AG09309 (cell line): ENCODE results near the gene DNAH5.

Experiments
- DNase-seq: peaks from one replicate; pipeline ENCODE4 v3.0.0-alpha.2; 2010; ENCODE audit warnings: low read depth
- H3K4me3 ChIP-seq: 2 replicates; pipeline ENCODE4 v1.5.1; 2011; ENCODE audit warnings: mild to moderate bottlenecking, low read depth, low read length, moderate library complexity; ENCODE audit not compliant: control insufficient read depth
- TF ChIP-seq, protein P1 (sequence below): IDR thresholded peaks from 2 replicates; pipeline ENCODE4 v1.5.1; 2011; ENCODE audit warnings: mild to moderate bottlenecking, low read depth, low read length, inconsistent platforms; ENCODE audit not compliant: insufficient read depth, control insufficient read depth; ENCODE audit errors: missing control alignments

Gene DNAH5

DNA sequence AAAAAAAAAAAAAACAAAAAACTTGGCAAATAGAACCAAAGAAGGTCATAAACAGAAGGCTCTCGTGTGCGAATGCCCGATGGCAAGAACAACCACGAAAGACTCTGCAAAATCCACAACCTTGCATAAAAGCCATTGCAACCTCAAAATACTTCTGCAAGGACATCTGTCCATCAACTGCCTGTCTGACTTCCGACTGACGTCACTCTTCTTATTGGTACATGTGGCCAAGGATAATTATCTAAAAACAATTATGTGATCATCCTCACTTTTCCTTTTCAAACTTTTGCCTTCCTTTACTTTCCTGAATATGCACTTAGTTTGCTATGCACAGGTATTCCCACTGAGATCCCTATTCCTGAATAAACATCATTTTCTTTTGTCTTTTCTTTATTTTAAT is 29.2 kb upstream of the DNAH5 start:
- no peak overlapping the region for H3K4me3 ChIP-seq
- no peak for DNase-seq
- TF ChIP-seq, protein P1, sequence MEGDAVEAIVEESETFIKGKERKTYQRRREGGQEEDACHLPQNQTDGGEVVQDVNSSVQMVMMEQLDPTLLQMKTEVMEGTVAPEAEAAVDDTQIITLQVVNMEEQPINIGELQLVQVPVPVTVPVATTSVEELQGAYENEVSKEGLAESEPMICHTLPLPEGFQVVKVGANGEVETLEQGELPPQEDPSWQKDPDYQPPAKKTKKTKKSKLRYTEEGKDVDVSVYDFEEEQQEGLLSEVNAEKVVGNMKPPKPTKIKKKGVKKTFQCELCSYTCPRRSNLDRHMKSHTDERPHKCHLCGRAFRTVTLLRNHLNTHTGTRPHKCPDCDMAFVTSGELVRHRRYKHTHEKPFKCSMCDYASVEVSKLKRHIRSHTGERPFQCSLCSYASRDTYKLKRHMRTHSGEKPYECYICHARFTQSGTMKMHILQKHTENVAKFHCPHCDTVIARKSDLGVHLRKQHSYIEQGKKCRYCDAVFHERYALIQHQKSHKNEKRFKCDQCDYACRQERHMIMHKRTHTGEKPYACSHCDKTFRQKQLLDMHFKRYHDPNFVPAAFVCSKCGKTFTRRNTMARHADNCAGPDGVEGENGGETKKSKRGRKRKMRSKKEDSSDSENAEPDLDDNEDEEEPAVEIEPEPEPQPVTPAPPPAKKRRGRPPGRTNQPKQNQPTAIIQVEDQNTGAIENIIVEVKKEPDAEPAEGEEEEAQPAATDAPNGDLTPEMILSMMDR = no peak

DNA sequence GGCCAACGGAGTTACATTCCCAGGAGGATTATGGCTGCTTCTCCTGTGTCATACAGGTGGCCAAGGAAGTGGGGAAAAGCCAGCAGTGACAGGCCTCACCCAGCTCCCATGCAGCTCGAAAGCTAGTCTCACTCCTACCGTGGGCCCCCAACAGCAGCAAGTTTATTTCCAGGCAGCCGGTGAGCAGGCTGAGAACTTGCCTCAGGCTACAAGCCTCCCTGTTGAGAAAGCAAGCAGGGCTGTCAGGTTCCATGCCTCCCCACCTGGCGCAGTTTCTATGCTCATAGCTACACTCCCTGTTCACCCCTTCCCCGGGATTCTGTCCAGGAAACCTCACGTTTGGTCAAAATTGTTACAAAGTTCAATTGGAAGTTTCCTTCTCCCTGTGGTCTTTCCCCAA is 27.5 kb upstream of the DNAH5 start:
- TF ChIP-seq, protein P1 = no peak
- DNase-seq = no peak
- H3K4me3 ChIP-seq = no peak overlapping the region

DNA sequence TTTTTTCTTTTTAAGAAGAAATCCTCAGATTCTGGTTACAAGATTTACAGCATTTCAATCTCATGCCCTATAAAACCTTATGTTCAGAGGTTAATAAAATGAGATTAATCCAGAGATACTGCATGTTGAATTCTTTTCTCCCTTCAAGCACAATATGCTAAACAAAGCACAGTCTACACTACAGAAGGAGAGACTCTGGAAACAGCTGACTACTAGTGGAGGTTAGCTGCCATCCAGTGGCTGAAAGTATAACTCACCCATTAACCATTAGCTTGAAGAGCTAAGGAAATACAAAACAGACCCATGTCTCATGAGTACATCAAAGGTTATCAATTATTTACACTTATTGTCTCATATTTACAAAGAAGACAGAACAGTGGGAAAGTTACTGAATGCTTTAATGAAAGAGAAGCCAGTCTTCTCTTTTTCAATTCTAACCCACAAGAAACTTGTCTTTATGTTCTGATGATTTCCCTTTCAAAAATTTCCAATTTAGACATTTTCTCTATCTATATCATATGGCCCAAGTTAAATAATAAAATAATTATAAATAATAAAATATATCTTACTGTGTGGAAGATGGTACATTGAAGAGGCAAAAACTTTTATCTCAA is 12.7 kb upstream of the DNAH5 start:
- no peak overlapping the region for H3K4me3 ChIP-seq
- DNase-seq = peak; percentile 10
- TF ChIP-seq, protein P1 = peak; percentile 71

DNA sequence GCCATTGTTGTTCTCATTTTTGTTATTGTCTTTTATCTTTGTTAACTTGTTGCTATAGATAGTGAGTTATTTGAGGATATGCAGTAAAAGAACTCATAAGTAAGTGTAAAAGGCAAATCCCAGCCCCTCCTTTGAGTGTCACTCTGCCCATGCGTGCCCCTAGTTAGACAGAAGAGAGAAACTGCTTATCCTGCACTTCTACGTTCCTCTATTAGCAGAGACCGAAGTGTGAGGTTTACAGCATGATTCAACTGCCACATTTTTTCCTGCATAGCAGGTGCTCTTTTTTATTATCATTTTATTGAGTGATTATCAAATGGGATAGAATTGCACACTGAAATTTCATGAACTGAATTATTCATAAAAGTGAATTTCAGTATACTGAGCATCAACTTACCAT is 12.0 kb upstream of the DNAH5 start:
- TF ChIP-seq, protein P1 = no peak
- H3K4me3 ChIP-seq = no peak overlapping the region
- DNase-seq = no peak

DNA sequence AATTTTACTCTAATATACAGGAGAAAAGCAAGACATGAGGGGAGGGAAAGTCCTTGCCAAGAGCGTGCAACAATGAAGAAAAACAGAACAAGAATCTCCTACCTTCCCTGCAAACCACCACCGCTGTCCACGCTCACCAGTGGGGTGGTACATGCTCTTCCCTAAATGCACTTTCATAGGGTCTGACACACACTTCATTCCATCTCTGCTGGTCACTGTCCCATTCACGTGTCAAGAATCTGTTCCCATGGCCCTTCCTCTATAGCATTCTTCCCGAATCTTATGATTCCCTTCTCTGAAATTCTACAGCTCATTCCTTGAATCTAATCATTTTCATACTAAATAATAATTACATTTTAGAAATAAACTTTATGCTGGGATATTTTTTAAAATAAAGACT is 11.4 kb upstream of the DNAH5 start:
- TF ChIP-seq, protein P1 = no peak
- H3K4me3 ChIP-seq = no peak overlapping the region
- no peak for DNase-seq

DNA sequence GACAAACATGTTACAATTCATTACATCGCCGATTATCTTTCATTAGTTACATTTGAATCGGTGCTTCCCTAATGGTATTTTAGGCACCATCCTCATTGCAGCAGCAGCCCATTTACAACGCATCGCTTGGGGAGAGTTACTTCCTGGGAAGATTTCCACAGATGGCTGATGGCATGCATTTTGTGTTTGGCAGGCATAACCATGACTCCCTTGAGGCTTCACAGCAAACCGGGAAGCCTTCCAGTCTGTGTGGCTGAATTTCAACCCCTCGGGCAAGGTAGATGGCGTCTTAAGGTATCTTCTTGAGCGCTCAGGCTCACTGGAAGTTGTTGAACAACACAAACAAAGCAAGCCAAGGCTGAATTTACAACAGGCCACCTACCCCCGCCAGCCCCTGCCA is 1.6 kb upstream of the DNAH5 start:
- TF ChIP-seq, protein P1 = no peak
- DNase-seq = peak; percentile 13

DNA sequence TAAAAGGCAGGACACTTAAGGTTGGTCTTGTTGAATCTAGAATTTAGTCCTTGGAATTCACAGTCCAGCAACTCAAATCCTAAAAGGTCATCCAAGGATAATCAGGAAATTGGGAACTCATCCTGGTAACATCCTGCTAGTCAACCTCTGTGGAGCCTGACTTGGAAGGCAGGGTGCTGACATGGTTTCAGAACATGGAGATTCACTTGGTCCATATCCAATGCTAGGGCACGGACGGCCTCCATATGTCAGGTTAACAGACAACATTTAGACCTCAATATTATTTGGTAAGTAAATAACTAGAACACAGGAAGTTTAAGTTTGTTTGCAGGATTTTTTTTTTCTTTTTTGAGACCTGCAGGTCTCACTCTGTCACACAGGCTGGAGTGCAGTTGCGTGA is 783 bp upstream of the DNAH5 start:
- TF ChIP-seq, protein P1 = no peak
- no peak for DNase-seq
- no peak overlapping the region for H3K4me3 ChIP-seq

More for the DNA sequence above, 1.6 kb upstream of the DNAH5 start:
- H3K4me3 ChIP-seq = no peak overlapping the region
